Muscle of back (tissue), 11 donors: ENCODE results near the gene RPS25. TPM values are rescaled to one million over a fixed set of nuclear protein-coding genes. Genes with fewer than 3 reads are reported as not detected.
A peak's percentile ranks its signal among the peaks of the same experiment; 100 is the strongest.
"Not testable (repeated sequence)": the region's sequence is repeated elsewhere in the genome, so short reads cannot be mapped to it uniquely, and the experiment has no call there.

Source experiments
- DNase-seq, 3 donors: peaks; one replicate each; pipeline versions ENCODE4 v3.0.0 to v3.0.0-alpha.2; 2013
- polyA plus RNA-seq, 10 donors: library from polyadenylated mRNA; unstranded; fragments of 120-200 nt; gene quantifications; one replicate each; pipeline ENCODE4 v1.2.1, GENCODE V29; 2013; ENCODE audit not compliant: insufficient read length in 10 of 10

RPS25 gene
- polyA plus RNA-seq, 10 donors: 1,511 to 2,041 (median 1,652) TPM

- no peak for DNase-seq
Observed at GRCh38 chr11:119047205-119047604, 29.1 kb upstream of the RPS25 start.

- no peak for DNase-seq
Observed at GRCh38 chr11:119046489-119046888, 28.3 kb upstream of the RPS25 start.

- DNase-seq: no peak
Observed at GRCh38 chr11:119044708-119045107, 26.6 kb upstream of the RPS25 start.

- DNase-seq: no peak
Observed at GRCh38 chr11:119042927-119043326, 24.8 kb upstream of the RPS25 start.

- DNase-seq: no peak
Observed at GRCh38 chr11:119041821-119042514, 23.8 kb upstream of the RPS25 start.

- DNase-seq: not testable (repeated sequence)
Observed at GRCh38 chr11:119039471-119039870, 21.3 kb upstream of the RPS25 start.

GRCh38 chr11:119038884-119039283 is 20.7 kb upstream of the RPS25 start:
- no peak for DNase-seq

- DNase-seq: no peak
Observed at GRCh38 chr11:119034813-119035212, 16.7 kb upstream of the RPS25 start.

- DNase-seq: not testable (repeated sequence)
Observed at GRCh38 chr11:119033421-119033820, 15.3 kb upstream of the RPS25 start.

GRCh38 chr11:119031912-119032280 is 13.8 kb upstream of the RPS25 start:
- DNase-seq: no peak

- peak; percentile 93 to 97 (median 93) for DNase-seq
Observed at GRCh38 chr11:119030329-119031047, 12.3 kb upstream of the RPS25 start, which contains the start of gene SLC37A4. Gene SLC37A4, minus strand, starts transcription at chr11:119030877.

GRCh38 chr11:119030029-119030328 is 11.8 kb upstream of the RPS25 start:
- DNase-seq: no peak

GRCh38 chr11:119029340-119030028 is 11.3 kb upstream of the RPS25 start:
- peak in 1 of 3 donors; percentile 33 for DNase-seq

GRCh38 chr11:119029069-119029339 is 10.9 kb upstream of the RPS25 start:
- no peak for DNase-seq

GRCh38 chr11:119028346-119029068 is 10.4 kb upstream of the RPS25 start:
- no peak for DNase-seq

GRCh38 chr11:119027561-119028345 is 9.6 kb upstream of the RPS25 start:
- no peak for DNase-seq

GRCh38 chr11:119026970-119027369 is 8.8 kb upstream of the RPS25 start:
- no peak for DNase-seq

GRCh38 chr11:119025978-119026766 is 8.0 kb upstream of the RPS25 start:
- DNase-seq: no peak

GRCh38 chr11:119025541-119025940 is 7.4 kb upstream of the RPS25 start:
- no peak for DNase-seq

GRCh38 chr11:119025099-119025473 is 6.9 kb upstream of the RPS25 start:
- DNase-seq: no peak
